ENCODE data around the gene NCAPH2. TPM values are rescaled to one million over a fixed set of nuclear protein-coding genes. Genes with fewer than 3 reads are reported as not detected.

The NCAPH2 gene
- total RNA-seq, 8 experiments from 2014 or later: 12.1 to 59.7 (median 39.5) TPM

- 0 to 92% (median 62%) methylated on average over 1 to 5 of the region's 29 CpGs; no CpG with 5 or more reads in 4 of the 10 experiments for WGBS, 10 experiments
- peak in 2 of 8 experiments; percentile 0 for ATAC-seq (replicated peaks in 6 of 8)
- Histone ChIP-seq H3K4me1 (replicated peaks in 1 of 2) (peaks cover 26 to 34% of the 10 kb centered on the region in 2 donors), H3K4me3 (peak overlapping the region; percentile 58 to 79 (median 69)), H3K27ac (peak overlapping the region; percentile 87 to 89)
- in situ Hi-C loops (cut with MboI; ENCODE audit: low pct_unique_long_range_greater_than_20kb in 2 of 9, low sequenced_read_pairs in 9 of 9, unreplicated experiment in 9 of 9): no loop called here
Observed at GRCh38 chr22:50526834-50527801, 19.1 kb downstream of the NCAPH2 start.

- Histone ChIP-seq H3K4me3 (no peak overlapping the region), H3K27ac (no peak overlapping the region), H3K4me1 (replicated peaks in 1 of 2) (peaks cover 29 to 40% of the 10 kb centered on the region in 2 donors)
- in situ Hi-C loops (cut with MboI; ENCODE audit: low pct_unique_long_range_greater_than_20kb in 2 of 9, low sequenced_read_pairs in 9 of 9, unreplicated experiment in 9 of 9): no loop called here
- no peak for ATAC-seq (replicated peaks in 6 of 8)
- WGBS, 10 experiments: 84 to 100% (median 93%) methylated on average over 1 to 7 of the region's 18 CpGs; no CpG with 5 or more reads in 1 of the 10 experiments
Observed at GRCh38 chr22:50527921-50528681, 20.1 kb downstream of the NCAPH2 start.

GRCh38 chr22:50528682-50529415 is 20.8 kb downstream of the NCAPH2 start:
- WGBS, 10 experiments: 20 to 42% (median 20%) methylated on average over 1 to 8 of the region's 15 CpGs; no CpG with 5 or more reads in 7 of the 10 experiments
- Histone ChIP-seq H3K27ac (no peak overlapping the region), H3K4me3 (peak overlapping the region in 1 of 5 donors; percentile 44), H3K4me1 (replicated peaks in 1 of 2) (peaks cover 29 to 40% of the 10 kb centered on the region in 2 donors)
- no peak for ATAC-seq (replicated peaks in 6 of 8)
- in situ Hi-C loops (cut with MboI; ENCODE audit: low pct_unique_long_range_greater_than_20kb in 2 of 9, low sequenced_read_pairs in 9 of 9, unreplicated experiment in 9 of 9): no loop called here

GRCh38 chr22:50529416-50529896 is 21.4 kb downstream of the NCAPH2 start:
- in situ Hi-C loops (cut with MboI; ENCODE audit: low pct_unique_long_range_greater_than_20kb in 2 of 9, low sequenced_read_pairs in 9 of 9, unreplicated experiment in 9 of 9): no loop called here
- 31% methylated on average over 11 of the region's 50 CpGs; no CpG with 5 or more reads in 9 of the 10 experiments for WGBS, 10 experiments
- no peak overlapping the region for H3K27ac ChIP-seq
- peak overlapping the region in 2 of 5 donors; percentile 27 to 44 for H3K4me3 ChIP-seq
- no peak for ATAC-seq (replicated peaks in 6 of 8)
- peaks cover 27 to 36% of the 10 kb centered on the region in 2 donors for H3K4me1 ChIP-seq (replicated peaks in 1 of 2)

- in situ Hi-C loops (cut with MboI; ENCODE audit: low pct_unique_long_range_greater_than_20kb in 2 of 9, low sequenced_read_pairs in 9 of 9, unreplicated experiment in 9 of 9): no loop called here
- peak in 5 of 8 experiments; percentile 7 to 29 (median 10) for ATAC-seq (replicated peaks in 6 of 8)
- H3K4me3 ChIP-seq: peak within 1 kb of the TSS in 3 of 5 donors; percentile 27 to 44 (median 36)
- H3K27ac ChIP-seq: no peak within 1 kb of the TSS
- WGBS, 10 experiments: 20% methylated on average over 1 of the region's 92 CpGs; no CpG with 5 or more reads in 9 of the 10 experiments
- H3K4me1 ChIP-seq (replicated peaks in 1 of 2): peaks cover 24 to 33% of the 10 kb centered on the region in 2 donors
Observed at GRCh38 chr22:50529897-50530579, 22.0 kb downstream of the NCAPH2 start, which contains the start of gene TYMP. TYMP (minus strand) TSS chr22:50530012; CDS start chr22:50529709, 303 bp downstream.

- Histone ChIP-seq H3K4me3 (peak overlapping the region in 3 of 5 donors; percentile 27 to 44 (median 36)), H3K4me1 (replicated peaks in 1 of 2) (peaks cover 24 to 33% of the 10 kb centered on the region in 2 donors), H3K27ac (no peak overlapping the region)
- ATAC-seq (replicated peaks in 6 of 8): no peak
- in situ Hi-C loops (cut with MboI; ENCODE audit: low pct_unique_long_range_greater_than_20kb in 2 of 9, low sequenced_read_pairs in 9 of 9, unreplicated experiment in 9 of 9): no loop called here
- WGBS, 10 experiments: 20% methylated on average over 1 of the region's 21 CpGs; no CpG with 5 or more reads in 9 of the 10 experiments
Observed at GRCh38 chr22:50530580-50530876, 22.5 kb downstream of the NCAPH2 start.

GRCh38 chr22:50530877-50531545 is 23.0 kb downstream of the NCAPH2 start:
- WGBS, 10 experiments: 1% methylated on average over 15 of the region's 53 CpGs; no CpG with 5 or more reads in 9 of the 10 experiments
- H3K27ac ChIP-seq: no peak overlapping the region

GRCh38 chr22:50531546-50531961 is 23.5 kb downstream of the NCAPH2 start:
- in situ Hi-C loops (cut with MboI; ENCODE audit: low pct_unique_long_range_greater_than_20kb in 2 of 9, low sequenced_read_pairs in 9 of 9, unreplicated experiment in 9 of 9): no loop called here
- 10% methylated on average over 4 of the region's 44 CpGs; no CpG with 5 or more reads in 9 of the 10 experiments for WGBS, 10 experiments
- Histone ChIP-seq H3K27ac (no peak overlapping the region), H3K4me1 (replicated peaks in 1 of 2) (peaks cover 24 to 33% of the 10 kb centered on the region in 2 donors), H3K4me3 (peak overlapping the region; percentile 7 to 44 (median 27))
- peak; percentile 3 to 27 (median 14) for ATAC-seq (replicated peaks in 6 of 8)

More at GRCh38 chr22:50530877-50531545, 23.0 kb downstream of the NCAPH2 start:
- ATAC-seq (replicated peaks in 6 of 8): peak in 4 of 8 experiments; percentile 0 to 17 (median 4)
- H3K4me1 ChIP-seq (replicated peaks in 1 of 2): peaks cover 24 to 33% of the 10 kb centered on the region in 2 donors
- in situ Hi-C loops (cut with MboI; ENCODE audit: low pct_unique_long_range_greater_than_20kb in 2 of 9, low sequenced_read_pairs in 9 of 9, unreplicated experiment in 9 of 9): no loop called here
- H3K4me3 ChIP-seq: peak overlapping the region in 3 of 5 donors; percentile 27 to 44 (median 36)

- H3K4me3 ChIP-seq: peak overlapping the region; percentile 7 to 44 (median 27)
- peak; percentile 33 to 74 (median 52) for ATAC-seq (replicated peaks in 6 of 8)
- in situ Hi-C loops (cut with MboI; ENCODE audit: low pct_unique_long_range_greater_than_20kb in 2 of 9, low sequenced_read_pairs in 9 of 9, unreplicated experiment in 9 of 9): no loop called here
- no CpG with 5 or more reads among the region's 56 CpGs for WGBS, 10 experiments
- no peak overlapping the region for H3K27ac ChIP-seq
- peaks cover 18 to 28% of the 10 kb centered on the region in 2 donors for H3K4me1 ChIP-seq (replicated peaks in 1 of 2)
Observed at GRCh38 chr22:50531962-50532674, 24.1 kb downstream of the NCAPH2 start.

- whole genome bisulfite sequencing, 10 experiments: 46 to 90% (median 71%) methylated on average over 2 to 14 of the region's 19 CpGs
- Histone ChIP-seq H3K4me1 (replicated peaks in 1 of 2) (peaks cover 15 to 25% of the 10 kb centered on the region in 2 donors), H3K4me3 (peak overlapping the region in 2 of 5 donors; percentile 36 to 44), H3K27ac (no peak overlapping the region)
- in situ Hi-C loops (cut with MboI; ENCODE audit: low pct_unique_long_range_greater_than_20kb in 2 of 9, low sequenced_read_pairs in 9 of 9, unreplicated experiment in 9 of 9): no loop called here
- no peak for ATAC-seq (replicated peaks in 6 of 8)
Observed at GRCh38 chr22:50532824-50533796, 25.1 kb downstream of the NCAPH2 start.

Data from motor neuron (in vitro differentiated cells).